Measurements from ENCODE around the gene GTPBP4. TPM values are rescaled to one million over a fixed set of nuclear protein-coding genes. Genes with fewer than 3 reads are reported as not detected.

The GTPBP4 gene
- total and polyA plus RNA-seq, 2 of the 13 experiments (the other 11 are each of a cell fraction or from before 2014, with no cell fraction given) = 24.1 to 85.5 TPM

DNA sequence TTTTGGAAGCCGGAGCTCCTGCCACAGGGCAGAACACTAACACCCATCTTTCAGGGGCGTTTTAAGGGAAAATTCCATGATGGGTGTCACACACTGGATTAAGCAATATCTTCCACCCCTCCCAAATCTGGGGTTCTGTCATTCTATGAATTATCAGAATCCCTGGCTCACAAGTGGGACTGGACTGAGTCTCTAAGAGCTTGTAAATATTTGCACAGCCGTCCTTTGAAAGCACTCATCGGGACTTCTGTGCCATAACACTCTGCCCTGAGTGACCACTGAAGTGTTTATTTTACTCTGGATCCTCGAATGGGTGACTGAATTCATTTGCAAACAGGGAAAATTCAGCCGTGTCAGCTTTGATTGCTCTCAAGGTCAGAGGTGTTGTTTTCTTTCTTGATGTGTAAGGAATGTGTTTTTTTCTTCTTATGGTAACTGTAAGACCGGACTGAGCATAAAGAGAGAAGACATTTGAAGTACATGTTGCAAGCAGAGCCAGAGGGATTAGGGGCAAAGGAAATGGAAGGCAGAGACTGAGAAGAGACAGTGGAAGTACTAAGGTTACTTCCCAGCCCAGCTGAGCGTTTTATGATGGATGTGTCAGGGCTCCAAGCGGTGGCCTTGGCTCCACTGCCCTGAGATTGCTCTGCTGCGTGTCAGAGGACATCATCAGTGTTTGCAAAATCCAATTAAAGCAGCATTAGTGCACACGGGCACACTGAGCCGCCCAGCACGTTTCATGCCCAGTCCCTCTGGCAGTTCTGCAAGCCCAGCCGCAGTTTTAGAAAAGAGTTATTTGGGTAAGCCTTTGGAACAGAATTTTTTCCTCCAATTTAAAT, 17.7 kb upstream of the GTPBP4 start (continued):
- TF ChIP-seq ZNF256 (CRISPR knock-in tag; conservative IDR thresholded peaks at IDR 0.05) (no peak), SAP130 (CRISPR knock-in tag; IDR thresholded peaks at IDR 0.05; ENCODE audit: low read depth) (peak; percentile 70; the same call in 1 of the 2 replicates), SAFB2 (CRISPR knock-in tag; IDR thresholded peaks at IDR 0.05; ENCODE audit: borderline replicate concordance, low read depth) (no peak), PRDM10 (CRISPR knock-in tag; IDR thresholded peaks at IDR 0.05; ENCODE audit: low read depth) (peak; percentile 51; the same call in 1 of the 2 replicates), GATAD2A (CRISPR knock-in tag; IDR thresholded peaks at IDR 0.05) (peak; percentile 88), PATZ1 (CRISPR knock-in tag; IDR thresholded peaks at IDR 0.05) (peak; percentile 68), RXRB (CRISPR knock-in tag; IDR thresholded peaks at IDR 0.05; ENCODE audit: borderline replicate concordance) (peak; percentile 77; the same call in 1 of the 2 replicates), PITX1 (CRISPR knock-in tag; IDR thresholded peaks at IDR 0.05) (peak; percentile 54; the same call in 1 of the 2 replicates), HDAC1 (CRISPR knock-in tag; IDR thresholded peaks at IDR 0.05) (peak; percentile 75), ZGPAT (CRISPR knock-in tag; IDR thresholded peaks at IDR 0.05) (peak; percentile 54), ZNF75D (CRISPR knock-in tag; IDR thresholded peaks at IDR 0.05; ENCODE audit: borderline replicate concordance) (no peak), ATAD3A (CRISPR knock-in tag; IDR thresholded peaks at IDR 0.05) (no peak), HNF4A (CRISPR knock-in tag; IDR thresholded peaks at IDR 0.05) (peak; percentile 47), ZFP41 (CRISPR knock-in tag; IDR thresholded peaks at IDR 0.05; ENCODE audit: borderline replicate concordance) (no peak)
- TF ChIP-seq, protein P1, sequence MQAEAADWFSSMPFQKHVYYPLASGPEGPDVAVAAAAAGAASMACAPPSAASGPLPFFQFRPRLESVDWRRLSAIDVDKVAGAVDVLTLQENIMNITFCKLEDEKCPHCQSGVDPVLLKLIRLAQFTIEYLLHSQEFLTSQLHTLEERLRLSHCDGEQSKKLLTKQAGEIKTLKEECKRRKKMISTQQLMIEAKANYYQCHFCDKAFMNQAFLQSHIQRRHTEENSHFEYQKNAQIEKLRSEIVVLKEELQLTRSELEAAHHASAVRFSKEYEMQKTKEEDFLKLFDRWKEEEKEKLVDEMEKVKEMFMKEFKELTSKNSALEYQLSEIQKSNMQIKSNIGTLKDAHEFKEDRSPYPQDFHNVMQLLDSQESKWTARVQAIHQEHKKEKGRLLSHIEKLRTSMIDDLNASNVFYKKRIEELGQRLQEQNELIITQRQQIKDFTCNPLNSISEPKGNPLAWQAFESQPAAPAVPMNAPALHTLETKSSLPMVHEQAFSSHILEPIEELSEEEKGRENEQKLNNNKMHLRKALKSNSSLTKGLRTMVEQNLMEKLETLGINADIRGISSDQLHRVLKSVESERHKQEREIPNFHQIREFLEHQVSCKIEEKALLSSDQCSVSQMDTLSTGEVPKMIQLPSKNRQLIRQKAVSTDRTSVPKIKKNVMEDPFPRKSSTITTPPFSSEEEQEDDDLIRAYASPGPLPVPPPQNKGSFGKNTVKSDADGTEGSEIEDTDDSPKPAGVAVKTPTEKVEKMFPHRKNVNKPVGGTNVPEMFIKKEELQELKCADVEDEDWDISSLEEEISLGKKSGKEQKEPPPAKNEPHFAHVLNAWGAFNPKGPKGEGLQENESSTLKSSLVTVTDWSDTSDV (CRISPR knock-in tag; IDR thresholded peaks at IDR 0.05) = no peak
- TF ChIP-seq, protein P2, sequence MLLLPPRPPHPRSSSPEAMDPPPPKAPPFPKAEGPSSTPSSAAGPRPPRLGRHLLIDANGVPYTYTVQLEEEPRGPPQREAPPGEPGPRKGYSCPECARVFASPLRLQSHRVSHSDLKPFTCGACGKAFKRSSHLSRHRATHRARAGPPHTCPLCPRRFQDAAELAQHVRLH (CRISPR knock-in tag; IDR thresholded peaks at IDR 0.05; ENCODE audit: borderline replicate concordance, low read depth) = no peak

All from HepG2 (cell line).